ENCODE measurements around the gene SLC38A7.

GRCh38 chr16:58678716-58679115 is 5.9 kb downstream of the SLC38A7 start:
- peak; percentile 36 for TF ChIP-seq CTCF (conservative IDR thresholded peaks at IDR 0.05; ENCODE audit: low read length)
- TF ChIP-seq EZH2phosphoT487 (IDR thresholded peaks at IDR 0.05; ENCODE audit: borderline replicate concordance, low read depth, low read length): no peak
